Duodenal mucosa (tissue), 2 donors: ENCODE measurements around the gene GAS2L3.
"Not testable (repeated sequence)": the region's sequence is repeated elsewhere in the genome, so short reads cannot be mapped to it uniquely, and the experiment has no call there.

ENCODE experiments used
- H3K27ac ChIP-seq: one replicate; pipeline ENCODE4 v1.7.0; 2013; ENCODE audit warnings: low read depth, low read length
- H3K27me3 ChIP-seq, 2 donors: one replicate each; pipeline ENCODE4 v1.7.0; 2013; ENCODE audit warnings: low read length in 2 of 2, control low read depth in 1 of 2; ENCODE audit not compliant: insufficient read depth in 2 of 2, control insufficient read depth in 1 of 2
- H3K36me3 ChIP-seq, 2 donors: one replicate each; pipeline ENCODE4 v1.7.0; 2013; ENCODE audit warnings: low read length in 2 of 2, control low read depth in 1 of 2; ENCODE audit not compliant: insufficient read depth in 2 of 2, control insufficient read depth in 1 of 2
- H3K4me1 ChIP-seq, 2 donors: one replicate each; pipeline ENCODE4 v1.7.0; 2013; ENCODE audit warnings: low read length in 2 of 2, control low read depth in 1 of 2; ENCODE audit not compliant: insufficient read depth in 2 of 2, control insufficient read depth in 1 of 2
- H3K4me3 ChIP-seq, 2 donors: one replicate each; pipeline ENCODE4 v1.7.0; 2013; ENCODE audit warnings: low read length in 2 of 2, low read depth in 1 of 2
- H3K9ac ChIP-seq, 2 donors: one replicate each; pipeline ENCODE4 v1.7.0; 2013; ENCODE audit warnings: low read length in 2 of 2, low read depth in 1 of 2
- H3K9me3 ChIP-seq, 2 donors: one replicate each; pipeline ENCODE4 v1.7.0; 2013; ENCODE audit warnings: low read length in 2 of 2, control low read depth in 1 of 2; ENCODE audit not compliant: control insufficient read depth in 1 of 2

Gene GAS2L3

GRCh38 chr12:100572184-100572583, 1.3 kb upstream of the GAS2L3 start:
- no peak overlapping the region for H3K9ac ChIP-seq
- H3K9me3 ChIP-seq, result no peaks in the 10 kb centered on the region

GRCh38 chr12:100574187-100575074, 947 bp downstream of the GAS2L3 start:
- Histone ChIP-seq H3K27ac (no peak overlapping the region), H3K4me1 (peaks cover 13 to 14% of the 10 kb centered on the region in 2 donors), H3K9ac (peak overlapping the region; percentile 78 to 85), H3K9me3 (no peaks in the 10 kb centered on the region), H3K36me3 (no peaks in the 10 kb centered on the region), H3K27me3 (peaks cover 0 to 4% of the 10 kb centered on the region in 2 donors), H3K4me3 (peak overlapping the region; percentile 87 to 93)

More at GRCh38 chr12:100572184-100572583, 1.3 kb upstream of the GAS2L3 start:
- Histone ChIP-seq H3K27me3 (peaks cover 2 to 10% of the 10 kb centered on the region in 2 donors), H3K36me3 (no peaks in the 10 kb centered on the region), H3K4me1 (peaks cover 13 to 14% of the 10 kb centered on the region in 2 donors), H3K4me3 (no peak overlapping the region), H3K27ac (no peak overlapping the region)

GRCh38 chr12:100576331-100577036, 3.0 kb downstream of the GAS2L3 start:
- Histone ChIP-seq H3K4me3 (no peak overlapping the region), H3K36me3 (no peaks in the 10 kb centered on the region), H3K9ac (no peak overlapping the region), H3K9me3 (no peaks in the 10 kb centered on the region), H3K27me3 (peaks cover 0 to 4% of the 10 kb centered on the region in 2 donors), H3K4me1 (peaks cover 13 to 14% of the 10 kb centered on the region in 2 donors), H3K27ac (no peak overlapping the region)

- H3K4me1 ChIP-seq, result peaks cover 8 to 13% of the 10 kb centered on the region in 2 donors
- no peaks in the 10 kb centered on the region for H3K36me3 ChIP-seq
- no peak overlapping the region for H3K9ac ChIP-seq
- H3K9me3 ChIP-seq, result peaks cover 10 to 11% of the 10 kb centered on the region in 2 donors
- no peak overlapping the region for H3K27ac ChIP-seq
- peaks cover 0 to 4% of the 10 kb centered on the region in 2 donors for H3K27me3 ChIP-seq
- no peak overlapping the region for H3K4me3 ChIP-seq
Measured at GRCh38 chr12:100578923-100579322, 5.4 kb downstream of the GAS2L3 start.

GRCh38 chr12:100579844-100580243, 6.4 kb downstream of the GAS2L3 start:
- H3K36me3 ChIP-seq, result no peaks in the 10 kb centered on the region
- H3K9me3 ChIP-seq, result peaks cover 10 to 11% of the 10 kb centered on the region in 2 donors
- H3K27ac ChIP-seq, result no peak overlapping the region
- H3K4me3 ChIP-seq, result no peak overlapping the region
- H3K9ac ChIP-seq, result no peak overlapping the region
- no peaks in the 10 kb centered on the region for H3K27me3 ChIP-seq
- peaks cover 0 to 4% of the 10 kb centered on the region in 2 donors for H3K4me1 ChIP-seq

GRCh38 chr12:100584256-100584655, 10.8 kb downstream of the GAS2L3 start:
- Histone ChIP-seq H3K9me3 (peaks cover 11 to 17% of the 10 kb centered on the region in 2 donors), H3K27me3 (no peaks in the 10 kb centered on the region), H3K27ac (no peak overlapping the region), H3K4me3 (no peak overlapping the region), H3K4me1 (no peaks in the 10 kb centered on the region), H3K9ac (no peak overlapping the region), H3K36me3 (no peaks in the 10 kb centered on the region)

GRCh38 chr12:100591979-100592378, 18.5 kb downstream of the GAS2L3 start:
- no peak overlapping the region for H3K4me3 ChIP-seq

GRCh38 chr12:100593490-100593889, 20.0 kb downstream of the GAS2L3 start:
- Histone ChIP-seq H3K4me3 (no peak overlapping the region), H3K27me3 (no peaks in the 10 kb centered on the region), H3K9ac (no peak overlapping the region), H3K36me3 (no peaks in the 10 kb centered on the region), H3K9me3 (peaks cover 0 to 3% of the 10 kb centered on the region in 2 donors), H3K4me1 (peaks cover 0 to 4% of the 10 kb centered on the region in 2 donors), H3K27ac (no peak overlapping the region)

More at GRCh38 chr12:100591979-100592378, 18.5 kb downstream of the GAS2L3 start:
- Histone ChIP-seq H3K9me3 (peaks cover 0 to 8% of the 10 kb centered on the region in 2 donors), H3K9ac (no peak overlapping the region), H3K27ac (no peak overlapping the region), H3K27me3 (no peaks in the 10 kb centered on the region), H3K4me1 (peaks cover 0 to 4% of the 10 kb centered on the region in 2 donors), H3K36me3 (no peaks in the 10 kb centered on the region)

- no peaks in the 10 kb centered on the region for H3K4me1 ChIP-seq
- no peak overlapping the region for H3K4me3 ChIP-seq
- H3K36me3 ChIP-seq, result no peaks in the 10 kb centered on the region
- H3K9me3 ChIP-seq, result no peaks in the 10 kb centered on the region
- H3K9ac ChIP-seq, result no peak overlapping the region
- H3K27ac ChIP-seq, result no peak overlapping the region
- no peaks in the 10 kb centered on the region for H3K27me3 ChIP-seq
Measured at GRCh38 chr12:100601626-100602025, 28.1 kb downstream of the GAS2L3 start.

GRCh38 chr12:100602997-100603396, 29.5 kb downstream of the GAS2L3 start:
- not testable (repeated sequence) for H3K9ac ChIP-seq, H3K27me3 ChIP-seq, H3K4me3 ChIP-seq, H3K36me3 ChIP-seq, H3K9me3 ChIP-seq, H3K4me1 ChIP-seq, H3K27ac ChIP-seq
